ENCODE data around the gene SYNDIG1.

The SYNDIG1 gene

GRCh38 chr20:24519476-24519875 lies 50.0 kb downstream of the SYNDIG1 start:
- no peak for DNase-seq (ENCODE audit: extremely low read depth in 1 of 2, low read depth in 1 of 2)

GRCh38 chr20:24521032-24521431 lies 51.6 kb downstream of the SYNDIG1 start:
- DNase-seq (ENCODE audit: extremely low read depth in 1 of 2, low read depth in 1 of 2) = no peak

- DNase-seq (ENCODE audit: extremely low read depth in 1 of 2, low read depth in 1 of 2) = no peak
Observed at GRCh38 chr20:24522452-24523330, 53.3 kb downstream of the SYNDIG1 start.

- no peak for DNase-seq (ENCODE audit: extremely low read depth in 1 of 2, low read depth in 1 of 2)
Observed at GRCh38 chr20:24523661-24524060, 54.2 kb downstream of the SYNDIG1 start.

- DNase-seq (ENCODE audit: extremely low read depth in 1 of 2, low read depth in 1 of 2) = no peak
Observed at GRCh38 chr20:24528583-24529368, 59.3 kb downstream of the SYNDIG1 start.

- no peak for DNase-seq (ENCODE audit: extremely low read depth in 1 of 2, low read depth in 1 of 2)
Observed at GRCh38 chr20:24529369-24529719, 59.9 kb downstream of the SYNDIG1 start.

GRCh38 chr20:24530131-24530680 lies 60.8 kb downstream of the SYNDIG1 start:
- no peak for DNase-seq (ENCODE audit: extremely low read depth in 1 of 2, low read depth in 1 of 2)

GRCh38 chr20:24531202-24531601 lies 61.8 kb downstream of the SYNDIG1 start:
- no peak for DNase-seq (ENCODE audit: extremely low read depth in 1 of 2, low read depth in 1 of 2)

- DNase-seq (ENCODE audit: extremely low read depth in 1 of 2, low read depth in 1 of 2) = no peak
Observed at GRCh38 chr20:24531631-24532419, 62.4 kb downstream of the SYNDIG1 start.

- no peak for DNase-seq (ENCODE audit: extremely low read depth in 1 of 2, low read depth in 1 of 2)
Observed at GRCh38 chr20:24533449-24533848, 64.0 kb downstream of the SYNDIG1 start.

- DNase-seq (ENCODE audit: extremely low read depth in 1 of 2, low read depth in 1 of 2) = no peak
Observed at GRCh38 chr20:24534282-24534681, 64.9 kb downstream of the SYNDIG1 start.

GRCh38 chr20:24535941-24536730 lies 66.7 kb downstream of the SYNDIG1 start:
- no peak for DNase-seq (ENCODE audit: extremely low read depth in 1 of 2, low read depth in 1 of 2)

- no peak for DNase-seq (ENCODE audit: extremely low read depth in 1 of 2, low read depth in 1 of 2)
Observed at GRCh38 chr20:24537210-24537609, 67.8 kb downstream of the SYNDIG1 start.

- no peak for DNase-seq (ENCODE audit: extremely low read depth in 1 of 2, low read depth in 1 of 2)
Observed at GRCh38 chr20:24542721-24543120, 73.3 kb downstream of the SYNDIG1 start.

GRCh38 chr20:24543168-24543567 lies 73.7 kb downstream of the SYNDIG1 start:
- DNase-seq (ENCODE audit: extremely low read depth in 1 of 2, low read depth in 1 of 2) = no peak

- no peak for DNase-seq (ENCODE audit: extremely low read depth in 1 of 2, low read depth in 1 of 2)
Observed at GRCh38 chr20:24543741-24544140, 74.3 kb downstream of the SYNDIG1 start.

GRCh38 chr20:24544371-24544770 lies 74.9 kb downstream of the SYNDIG1 start:
- DNase-seq (ENCODE audit: extremely low read depth in 1 of 2, low read depth in 1 of 2) = no peak

- DNase-seq (ENCODE audit: extremely low read depth in 1 of 2, low read depth in 1 of 2) = no peak
Observed at GRCh38 chr20:24545168-24545567, 75.7 kb downstream of the SYNDIG1 start.

- no peak for DNase-seq (ENCODE audit: extremely low read depth in 1 of 2, low read depth in 1 of 2)
Observed at GRCh38 chr20:24546232-24546892, 76.9 kb downstream of the SYNDIG1 start.

GRCh38 chr20:24547967-24548366 lies 78.5 kb downstream of the SYNDIG1 start:
- DNase-seq (ENCODE audit: extremely low read depth in 1 of 2, low read depth in 1 of 2) = no peak
